ENCODE data around the gene GFRAL. TPM values are rescaled to one million over a fixed set of nuclear protein-coding genes. Genes with fewer than 3 reads are reported as not detected.

The GFRAL gene
- total and polyA plus RNA-seq, 4 donors = not detected

DNA sequence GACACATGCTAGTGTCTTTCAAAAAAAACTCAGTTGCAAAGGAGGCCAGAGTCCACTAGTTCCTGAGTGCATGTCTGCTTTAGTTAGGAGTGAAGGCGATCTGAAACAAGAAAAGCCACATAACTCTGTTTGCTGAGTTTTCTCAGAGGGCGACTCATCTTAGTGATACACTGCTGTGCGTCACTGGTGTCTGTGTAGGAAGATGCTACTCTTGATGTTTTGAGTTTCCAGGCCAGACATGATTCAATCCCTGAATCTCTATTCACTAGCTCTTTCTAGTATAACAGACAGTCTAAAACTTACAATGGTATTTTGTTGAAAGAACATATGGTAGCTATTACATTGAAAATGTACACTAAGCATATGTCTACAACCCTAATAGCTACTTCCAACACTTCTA is 60.9 kb downstream of the GFRAL start (continued):
- TF ChIP-seq, protein P1, sequence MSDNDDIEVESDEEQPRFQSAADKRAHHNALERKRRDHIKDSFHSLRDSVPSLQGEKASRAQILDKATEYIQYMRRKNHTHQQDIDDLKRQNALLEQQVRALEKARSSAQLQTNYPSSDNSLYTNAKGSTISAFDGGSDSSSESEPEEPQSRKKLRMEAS (IDR thresholded peaks at IDR 0.05) = no peak
- no peak for TF ChIP-seq RAD21 (IDR thresholded peaks at IDR 0.05)
- TF ChIP-seq HNF4G (IDR thresholded peaks at IDR 0.05) = no peak
- no peak for TF ChIP-seq FOXA1 (IDR thresholded peaks at IDR 0.05)

DNA sequence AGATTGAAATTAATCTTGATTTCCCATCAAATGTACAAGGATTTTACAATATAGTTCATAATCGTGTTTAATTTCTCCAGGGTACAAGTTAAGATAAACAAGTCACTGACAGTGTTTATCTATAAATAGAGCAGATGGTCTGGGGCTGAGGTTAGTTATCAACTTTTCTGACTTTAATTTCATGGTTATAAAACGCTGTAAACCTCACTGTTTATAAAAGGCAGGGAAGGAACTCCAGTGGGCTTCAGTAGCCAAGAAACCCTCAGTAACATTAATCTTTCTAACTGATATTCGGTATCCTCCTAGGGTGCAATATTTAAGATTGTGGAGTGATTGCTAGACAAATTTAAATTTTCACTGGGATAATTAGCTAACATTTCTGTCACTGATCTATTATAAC is 68.6 kb downstream of the GFRAL start:
- H3K27ac ChIP-seq (ENCODE audit: low read depth in 1 of 2, low read length in 2 of 2) = no peak overlapping the region
- no peaks in the 10 kb centered on the region for H3K27me3 ChIP-seq (ENCODE audit: control insufficient read depth in 4 of 4, insufficient read depth in 4 of 4, low read length in 3 of 4)
- H3K36me3 ChIP-seq (ENCODE audit: control insufficient read depth in 4 of 4, insufficient read depth in 3 of 4, low read depth in 1 of 4, low read length in 3 of 4) = no peaks in the 10 kb centered on the region
- H3K4me1 ChIP-seq (ENCODE audit: control insufficient read depth in 4 of 4, insufficient read depth in 4 of 4, low read length in 3 of 4) = no peaks in the 10 kb centered on the region
- DNase-seq (ENCODE audit: low spot score) = no peak
- no peak overlapping the region for H3K4me3 ChIP-seq (ENCODE audit: low read depth in 1 of 3, low read length in 3 of 3)
- no peaks in the 10 kb centered on the region for H3K9me3 ChIP-seq (ENCODE audit: control insufficient read depth in 4 of 4, low read length in 3 of 4)
- TF ChIP-seq, protein P2, sequence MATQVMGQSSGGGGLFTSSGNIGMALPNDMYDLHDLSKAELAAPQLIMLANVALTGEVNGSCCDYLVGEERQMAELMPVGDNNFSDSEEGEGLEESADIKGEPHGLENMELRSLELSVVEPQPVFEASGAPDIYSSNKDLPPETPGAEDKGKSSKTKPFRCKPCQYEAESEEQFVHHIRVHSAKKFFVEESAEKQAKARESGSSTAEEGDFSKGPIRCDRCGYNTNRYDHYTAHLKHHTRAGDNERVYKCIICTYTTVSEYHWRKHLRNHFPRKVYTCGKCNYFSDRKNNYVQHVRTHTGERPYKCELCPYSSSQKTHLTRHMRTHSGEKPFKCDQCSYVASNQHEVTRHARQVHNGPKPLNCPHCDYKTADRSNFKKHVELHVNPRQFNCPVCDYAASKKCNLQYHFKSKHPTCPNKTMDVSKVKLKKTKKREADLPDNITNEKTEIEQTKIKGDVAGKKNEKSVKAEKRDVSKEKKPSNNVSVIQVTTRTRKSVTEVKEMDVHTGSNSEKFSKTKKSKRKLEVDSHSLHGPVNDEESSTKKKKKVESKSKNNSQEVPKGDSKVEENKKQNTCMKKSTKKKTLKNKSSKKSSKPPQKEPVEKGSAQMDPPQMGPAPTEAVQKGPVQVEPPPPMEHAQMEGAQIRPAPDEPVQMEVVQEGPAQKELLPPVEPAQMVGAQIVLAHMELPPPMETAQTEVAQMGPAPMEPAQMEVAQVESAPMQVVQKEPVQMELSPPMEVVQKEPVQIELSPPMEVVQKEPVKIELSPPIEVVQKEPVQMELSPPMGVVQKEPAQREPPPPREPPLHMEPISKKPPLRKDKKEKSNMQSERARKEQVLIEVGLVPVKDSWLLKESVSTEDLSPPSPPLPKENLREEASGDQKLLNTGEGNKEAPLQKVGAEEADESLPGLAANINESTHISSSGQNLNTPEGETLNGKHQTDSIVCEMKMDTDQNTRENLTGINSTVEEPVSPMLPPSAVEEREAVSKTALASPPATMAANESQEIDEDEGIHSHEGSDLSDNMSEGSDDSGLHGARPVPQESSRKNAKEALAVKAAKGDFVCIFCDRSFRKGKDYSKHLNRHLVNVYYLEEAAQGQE (IDR thresholded peaks at IDR 0.05) = no peak
- WGBS = 51% methylated on average over 3 of the region's 3 CpGs
- no peak overlapping the region for H3K9ac ChIP-seq (ENCODE audit: low read depth in 1 of 2, low read length in 2 of 2)

DNA sequence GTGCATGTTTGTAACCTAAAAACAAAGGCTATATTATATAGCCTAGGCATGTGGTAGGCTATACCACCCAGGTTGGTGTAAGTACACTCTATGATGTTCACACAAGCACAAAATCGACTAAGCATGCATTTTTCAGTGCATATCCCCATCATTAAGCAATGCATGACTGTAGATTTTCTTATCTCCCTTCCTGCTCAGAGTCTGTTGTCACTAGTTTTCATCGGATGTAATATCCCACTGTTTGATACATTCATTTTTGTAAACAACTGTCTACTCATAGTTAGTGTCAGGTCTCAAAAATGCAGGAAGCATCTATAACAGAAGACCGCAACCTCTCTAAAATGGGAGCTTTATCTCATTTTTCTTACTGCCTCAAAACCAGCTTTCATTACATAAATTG is 70.7 kb downstream of the GFRAL start:
- Histone ChIP-seq H3K4me3 (ENCODE audit: low read depth in 1 of 3, low read length in 3 of 3) (no peak overlapping the region), H3K36me3 (ENCODE audit: control insufficient read depth in 4 of 4, insufficient read depth in 3 of 4, low read depth in 1 of 4, low read length in 3 of 4) (no peaks in the 10 kb centered on the region), H3K9me3 (ENCODE audit: control insufficient read depth in 4 of 4, low read length in 3 of 4) (no peaks in the 10 kb centered on the region), H3K9ac (ENCODE audit: low read depth in 1 of 2, low read length in 2 of 2) (no peak overlapping the region), H3K27me3 (ENCODE audit: control insufficient read depth in 4 of 4, insufficient read depth in 4 of 4, low read length in 3 of 4) (no peaks in the 10 kb centered on the region), H3K27ac (ENCODE audit: low read depth in 1 of 2, low read length in 2 of 2) (no peak overlapping the region), H3K4me1 (ENCODE audit: control insufficient read depth in 4 of 4, insufficient read depth in 4 of 4, low read length in 3 of 4) (no peaks in the 10 kb centered on the region)
- DNase-seq (ENCODE audit: low spot score) = no peak
- 64% methylated on average over 3 of the region's 3 CpGs for WGBS
- TF ChIP-seq YY1 (IDR thresholded peaks at IDR 0.05) (no peak), RXRA (IDR thresholded peaks at IDR 0.05) (no peak)
- TF ChIP-seq, protein P1 (IDR thresholded peaks at IDR 0.05) = no peak

DNA sequence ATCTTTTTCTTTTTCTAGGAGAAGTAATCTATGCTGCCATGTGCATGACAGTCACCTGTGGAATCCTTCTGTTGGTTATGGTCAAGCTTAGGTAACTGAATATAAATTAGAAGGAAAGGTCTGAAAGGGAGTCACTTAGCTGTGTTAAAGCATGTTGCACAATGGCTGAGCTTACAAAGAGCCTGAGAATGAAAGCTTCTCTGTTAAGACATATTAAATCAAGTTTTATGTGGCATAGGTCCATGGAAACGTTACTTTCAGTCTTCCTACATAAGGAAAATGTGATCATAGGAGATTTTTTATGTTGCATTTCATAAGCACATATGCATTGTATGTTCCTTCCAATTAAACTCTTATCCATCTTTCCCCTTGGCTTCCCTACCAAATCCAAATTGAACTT is 72.1 kb downstream of the GFRAL start:
- no peaks in the 10 kb centered on the region for H3K4me1 ChIP-seq (ENCODE audit: control insufficient read depth in 4 of 4, insufficient read depth in 4 of 4, low read length in 3 of 4)
- H3K9ac ChIP-seq (ENCODE audit: low read depth in 1 of 2, low read length in 2 of 2) = no peak overlapping the region
- H3K27me3 ChIP-seq (ENCODE audit: control insufficient read depth in 4 of 4, insufficient read depth in 4 of 4, low read length in 3 of 4) = peaks cover 0 to 3% (median 0%) of the 10 kb centered on the region in 4 donors
- WGBS = 25% methylated on average over 1 of the region's 1 CpG
- no peaks in the 10 kb centered on the region for H3K36me3 ChIP-seq (ENCODE audit: control insufficient read depth in 4 of 4, insufficient read depth in 3 of 4, low read depth in 1 of 4, low read length in 3 of 4)
- no peak for DNase-seq (ENCODE audit: low spot score)
- no peak overlapping the region for H3K4me3 ChIP-seq (ENCODE audit: low read depth in 1 of 3, low read length in 3 of 3)
- H3K9me3 ChIP-seq (ENCODE audit: control insufficient read depth in 4 of 4, low read length in 3 of 4) = no peaks in the 10 kb centered on the region
- H3K27ac ChIP-seq (ENCODE audit: low read depth in 1 of 2, low read length in 2 of 2) = no peak overlapping the region
- TF ChIP-seq TAF1 (conservative IDR thresholded peaks at IDR 0.05) (no peak), JUND (IDR thresholded peaks at IDR 0.05) (no peak), GABPA (IDR thresholded peaks at IDR 0.05 in 1 of 2, conservative IDR thresholded peaks at IDR 0.05 in 1 of 2) (no peak), SP1 (IDR thresholded peaks at IDR 0.05) (no peak), YY1 (IDR thresholded peaks at IDR 0.05) (no peak), HNF4G (IDR thresholded peaks at IDR 0.05) (no peak), FOXA1 (IDR thresholded peaks at IDR 0.05) (no peak), RAD21 (IDR thresholded peaks at IDR 0.05) (no peak), FOXA2 (IDR thresholded peaks at IDR 0.05) (no peak), HNF4A (conservative IDR thresholded peaks at IDR 0.05) (no peak)
- TF ChIP-seq, protein P2 (IDR thresholded peaks at IDR 0.05) = no peak
- TF ChIP-seq, protein P3, sequence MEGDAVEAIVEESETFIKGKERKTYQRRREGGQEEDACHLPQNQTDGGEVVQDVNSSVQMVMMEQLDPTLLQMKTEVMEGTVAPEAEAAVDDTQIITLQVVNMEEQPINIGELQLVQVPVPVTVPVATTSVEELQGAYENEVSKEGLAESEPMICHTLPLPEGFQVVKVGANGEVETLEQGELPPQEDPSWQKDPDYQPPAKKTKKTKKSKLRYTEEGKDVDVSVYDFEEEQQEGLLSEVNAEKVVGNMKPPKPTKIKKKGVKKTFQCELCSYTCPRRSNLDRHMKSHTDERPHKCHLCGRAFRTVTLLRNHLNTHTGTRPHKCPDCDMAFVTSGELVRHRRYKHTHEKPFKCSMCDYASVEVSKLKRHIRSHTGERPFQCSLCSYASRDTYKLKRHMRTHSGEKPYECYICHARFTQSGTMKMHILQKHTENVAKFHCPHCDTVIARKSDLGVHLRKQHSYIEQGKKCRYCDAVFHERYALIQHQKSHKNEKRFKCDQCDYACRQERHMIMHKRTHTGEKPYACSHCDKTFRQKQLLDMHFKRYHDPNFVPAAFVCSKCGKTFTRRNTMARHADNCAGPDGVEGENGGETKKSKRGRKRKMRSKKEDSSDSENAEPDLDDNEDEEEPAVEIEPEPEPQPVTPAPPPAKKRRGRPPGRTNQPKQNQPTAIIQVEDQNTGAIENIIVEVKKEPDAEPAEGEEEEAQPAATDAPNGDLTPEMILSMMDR (IDR thresholded peaks at IDR 0.05; ENCODE audit: low read depth, low read length, missing input control) = no peak
- TF ChIP-seq, protein P4, sequence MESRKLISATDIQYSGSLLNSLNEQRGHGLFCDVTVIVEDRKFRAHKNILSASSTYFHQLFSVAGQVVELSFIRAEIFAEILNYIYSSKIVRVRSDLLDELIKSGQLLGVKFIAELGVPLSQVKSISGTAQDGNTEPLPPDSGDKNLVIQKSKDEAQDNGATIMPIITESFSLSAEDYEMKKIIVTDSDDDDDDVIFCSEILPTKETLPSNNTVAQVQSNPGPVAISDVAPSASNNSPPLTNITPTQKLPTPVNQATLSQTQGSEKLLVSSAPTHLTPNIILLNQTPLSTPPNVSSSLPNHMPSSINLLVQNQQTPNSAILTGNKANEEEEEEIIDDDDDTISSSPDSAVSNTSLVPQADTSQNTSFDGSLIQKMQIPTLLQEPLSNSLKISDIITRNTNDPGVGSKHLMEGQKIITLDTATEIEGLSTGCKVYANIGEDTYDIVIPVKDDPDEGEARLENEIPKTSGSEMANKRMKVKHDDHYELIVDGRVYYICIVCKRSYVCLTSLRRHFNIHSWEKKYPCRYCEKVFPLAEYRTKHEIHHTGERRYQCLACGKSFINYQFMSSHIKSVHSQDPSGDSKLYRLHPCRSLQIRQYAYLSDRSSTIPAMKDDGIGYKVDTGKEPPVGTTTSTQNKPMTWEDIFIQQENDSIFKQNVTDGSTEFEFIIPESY (IDR thresholded peaks at IDR 0.05) = no peak

Measured in liver (tissue), 9 donors.